Bone marrow (tissue), 2 donors: ENCODE measurements around the gene MRTFA.
A peak's percentile ranks its signal among the peaks of the same experiment; 100 is the strongest.
"Not testable (repeated sequence)": the region's sequence is repeated elsewhere in the genome, so short reads cannot be mapped to it uniquely, and the experiment has no call there.

Experiments used
- DNase-seq, 2 donors: peaks; one replicate each; lab custom pipeline; 2025; lab: John Stamatoyannopoulos, UW

Gene MRTFA

GRCh38 chr22:40394607-40395006 lies 241.9 kb downstream of the MRTFA start:
- DNase-seq = no peak

- DNase-seq = no peak
Observed at GRCh38 chr22:40392618-40393017, 243.9 kb downstream of the MRTFA start.

DNA sequence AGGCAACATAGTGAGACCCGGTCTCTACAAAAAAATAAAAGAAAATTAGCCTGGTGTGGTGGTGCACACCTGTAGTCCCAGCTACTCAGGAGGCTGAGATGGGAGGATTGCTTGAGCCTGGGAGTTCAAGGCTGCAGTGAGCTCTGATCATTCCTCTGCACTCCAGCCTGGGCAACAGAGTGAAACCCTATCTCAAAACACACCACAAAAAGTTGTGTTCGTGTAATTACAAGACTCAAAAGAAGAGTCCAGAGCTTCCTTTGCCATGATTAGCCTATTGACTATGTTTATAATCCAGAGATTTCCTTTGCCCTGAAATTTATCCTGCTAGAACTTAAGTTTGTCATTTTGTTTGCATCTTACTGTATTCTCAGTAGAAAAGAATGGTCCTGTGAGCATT lies 245.1 kb downstream of the MRTFA start:
- no peak for DNase-seq

GRCh38 chr22:40388231-40388630 lies 248.3 kb downstream of the MRTFA start:
- no peak for DNase-seq

DNA sequence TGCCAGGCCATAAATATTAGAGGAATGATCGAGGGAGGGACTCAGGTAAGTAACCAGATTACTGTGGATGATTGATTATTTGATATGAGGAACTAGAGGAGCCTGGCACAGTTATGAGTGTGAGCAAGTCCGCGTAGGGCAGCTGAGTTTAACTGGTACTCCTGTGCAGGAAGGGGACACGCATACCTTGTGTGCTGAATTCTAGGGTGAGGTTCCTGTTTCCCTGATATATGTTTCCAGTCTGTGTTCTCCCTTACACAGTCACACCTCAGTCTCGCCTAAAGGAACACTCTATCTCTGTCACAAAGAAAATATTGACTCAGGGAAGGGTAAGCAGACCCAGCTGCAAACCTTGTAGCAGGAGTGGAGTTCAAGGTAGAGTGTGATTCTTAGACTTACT lies 248.8 kb downstream of the MRTFA start:
- DNase-seq = no peak

GRCh38 chr22:40385036-40385782 lies 251.3 kb downstream of the MRTFA start:
- DNase-seq = peak in 1 of 2 donors; percentile 75

GRCh38 chr22:40383905-40384304 lies 252.6 kb downstream of the MRTFA start:
- DNase-seq = peak in 1 of 2 donors; percentile 10

GRCh38 chr22:40381461-40381860 lies 255.1 kb downstream of the MRTFA start:
- no peak for DNase-seq

GRCh38 chr22:40378448-40378847 lies 258.1 kb downstream of the MRTFA start:
- not testable (repeated sequence) for DNase-seq

DNA sequence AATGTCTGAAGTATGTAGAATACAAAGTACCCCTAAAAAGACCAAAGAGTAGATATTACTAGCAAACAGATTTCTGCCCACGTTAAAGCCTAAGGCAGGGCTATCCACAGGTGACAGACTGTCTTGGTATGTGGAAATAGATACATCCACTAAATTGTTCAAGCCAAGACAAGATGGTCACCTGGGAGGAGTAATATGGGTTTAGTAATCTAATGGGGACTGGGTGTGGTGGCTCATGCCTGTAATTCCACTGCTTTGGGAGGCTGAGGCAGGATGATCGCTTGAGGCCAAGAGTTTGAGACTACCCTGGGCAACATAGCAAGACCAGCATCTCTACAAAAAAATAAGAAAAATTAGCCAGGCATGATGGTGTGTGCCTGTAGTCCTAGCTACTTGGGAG lies 258.6 kb downstream of the MRTFA start:
- DNase-seq = no peak

- no peak for DNase-seq
Observed at GRCh38 chr22:40376149-40376548, 260.4 kb downstream of the MRTFA start.

GRCh38 chr22:40374567-40374966 lies 262.0 kb downstream of the MRTFA start:
- DNase-seq = no peak

GRCh38 chr22:40368836-40369235 lies 267.7 kb downstream of the MRTFA start:
- no peak for DNase-seq

GRCh38 chr22:40368016-40368415 lies 268.5 kb downstream of the MRTFA start:
- DNase-seq = no peak

DNA sequence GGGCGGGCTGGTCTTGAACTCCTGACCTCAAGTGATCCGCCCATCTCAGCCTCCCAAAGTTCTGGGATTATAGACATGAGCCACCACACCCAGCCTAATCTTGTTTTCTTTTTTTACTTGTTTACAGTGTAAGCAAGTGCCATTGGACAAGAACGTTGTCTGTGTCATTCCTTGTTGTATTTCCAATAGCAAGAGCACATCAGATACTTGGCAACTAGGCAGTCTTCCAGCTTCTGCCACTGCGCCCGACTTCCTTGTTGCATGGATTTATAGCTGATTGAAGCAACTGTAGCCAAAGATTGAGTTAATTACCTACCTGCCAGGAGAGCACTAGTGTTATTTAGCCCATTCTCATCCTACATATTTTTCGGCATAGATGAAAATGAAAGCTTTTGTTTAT lies 269.2 kb downstream of the MRTFA start:
- no peak for DNase-seq

- DNase-seq = no peak
Observed at GRCh38 chr22:40366068-40366467, 270.5 kb downstream of the MRTFA start.

- DNase-seq = no peak
Observed at GRCh38 chr22:40364431-40364830, 272.1 kb downstream of the MRTFA start.

- DNase-seq = no peak
Observed at GRCh38 chr22:40363059-40363458, 273.5 kb downstream of the MRTFA start.

- DNase-seq = no peak
Observed at GRCh38 chr22:40361100-40361499, 275.4 kb downstream of the MRTFA start.
